Measurements from ENCODE around the gene ZFP69. TPM values are rescaled to one million over a fixed set of nuclear protein-coding genes. Genes with fewer than 3 reads are reported as not detected.

The ZFP69 gene
- total and polyA plus RNA-seq, 2 donors (not counting 3 experiments of a cell fraction or from before 2014, with no cell fraction given), result 0.98 to 2.4 TPM

DNA sequence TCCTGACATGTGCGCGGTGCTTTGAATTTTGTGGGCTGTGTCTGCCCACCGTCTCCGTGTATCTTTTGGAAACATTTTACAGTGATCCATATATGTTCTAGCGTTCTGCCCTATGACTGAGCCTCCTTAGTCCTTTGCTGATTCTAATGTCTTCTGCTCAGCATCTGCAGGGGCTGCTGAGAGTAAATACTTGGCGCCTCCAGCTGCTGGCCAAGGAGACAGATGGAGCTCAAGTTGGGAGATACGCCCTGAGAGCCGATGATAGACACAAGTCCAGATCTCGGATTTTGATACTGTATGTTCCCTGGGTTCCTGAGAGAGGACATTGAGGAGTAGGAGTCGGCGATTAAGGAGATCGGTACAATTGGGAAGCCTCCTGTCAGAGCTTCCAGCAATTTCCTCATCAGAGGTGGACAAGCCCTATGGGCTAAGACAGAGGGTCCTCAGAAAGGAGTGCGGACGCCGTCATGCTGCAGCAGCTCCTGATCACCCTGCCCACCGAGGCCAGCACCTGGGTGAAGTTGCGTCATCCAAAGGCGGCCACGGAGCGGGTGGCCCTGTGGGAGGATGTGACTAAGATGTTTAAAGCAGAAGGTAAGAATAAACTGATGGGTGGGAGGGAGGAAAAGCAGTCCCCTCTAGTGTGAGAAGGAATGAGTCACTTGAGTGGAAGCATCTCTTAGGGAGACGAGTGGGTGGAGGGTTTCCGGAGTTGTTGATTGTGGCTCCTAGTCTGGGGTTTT, 26.4 kb upstream of the ZFP69 start:
- Histone ChIP-seq H3K79me2 (ENCODE audit: control insufficient read depth, insufficient read depth, low read length) (no peaks in the 10 kb centered on the region), H3K27me3 (ENCODE audit: control insufficient read depth in 2 of 2, insufficient read depth in 2 of 2, low read length in 2 of 2) (no peaks in the 10 kb centered on the region), H3K9ac (replicated peaks; ENCODE audit: extremely low read depth, insufficient read depth, low read length) (peak overlapping the region; percentile 68), H4K20me1 (replicated peaks; ENCODE audit: control insufficient read depth, extremely low read depth, insufficient read depth, low read length) (no peaks in the 10 kb centered on the region), H3K9me1 (replicated peaks; ENCODE audit: control insufficient read depth, extremely low read depth, insufficient read depth, low read length) (no peaks in the 10 kb centered on the region), H3K4me2 (ENCODE audit: insufficient read depth, low read length) (peak overlapping the region; percentile 95), H2AFZ (ENCODE audit: low read depth, low read length) (peak overlapping the region; percentile 88), H3K4me3 (replicated peaks in 1 of 3; ENCODE audit: insufficient read depth in 1 of 3, low read depth in 1 of 3, low read length in 3 of 3) (peak overlapping the region; percentile 24 to 84 (median 54)), H3K27ac (ENCODE audit: insufficient read depth, low read depth, low read length) (peak overlapping the region; percentile 63), H3K4me1 (ENCODE audit: control insufficient read depth, extremely low read depth, insufficient read depth, low read length) (peaks cover 10% of the 10 kb centered on the region), H3K36me3 (ENCODE audit: control insufficient read depth in 2 of 2, extremely low read depth in 1 of 2, insufficient read depth in 2 of 2, low read length in 2 of 2) (no peaks in the 10 kb centered on the region), H3K9me3 (replicated peaks; ENCODE audit: control insufficient read depth, insufficient read depth, low read length) (no peaks in the 10 kb centered on the region)
- BruUV-seq (replicated peaks), result TSS peak; percentile 96
- ChIA-PET CTCF (interaction anchor here (0.6 to 3.3 kb wide), 12 partner anchors 9 to 307 kb away, joined by 3 to 28 read pairs (median 4); partner anchors contain the start of genes ZFP69 and ZNF684), POLR2A (interaction anchor here (0.5 to 1.3 kb wide), 4 partner anchors 11 to 209 kb away, joined by 3 to 5 read pairs (median 3); partner anchors contain the start of gene EXO5)
- dilution Hi-C loops (cut with MboI; ENCODE audit: extremely low pct_ligation_motif_present, low sequenced_read_pairs), result no loop called here
- intact Hi-C loops (cut with micrococcal nuclease), result loop anchor here (2.0 to 5.0 kb wide), 3 partner anchors 26 to 82 kb away; partner anchors contain the start of genes EXO5, ZFP69 and ZNF684
- peak; percentile 56 for FAIRE-seq
- DNase-seq (ENCODE audit: low read depth, low spot score), result peak; percentile 67
- no peak for TF ChIP-seq MYC (IDR thresholded peaks at IDR 0.05; ENCODE audit: low read depth, low read length)
- peak; percentile 18 for TF ChIP-seq JUN (IDR thresholded peaks at IDR 0.05; ENCODE audit: borderline replicate concordance, insufficient read depth, insufficient read length, low read depth)
- peak; percentile 33 for TF ChIP-seq FOS (IDR thresholded peaks at IDR 0.05; ENCODE audit: borderline replicate concordance, insufficient read depth, low read length)

DNA sequence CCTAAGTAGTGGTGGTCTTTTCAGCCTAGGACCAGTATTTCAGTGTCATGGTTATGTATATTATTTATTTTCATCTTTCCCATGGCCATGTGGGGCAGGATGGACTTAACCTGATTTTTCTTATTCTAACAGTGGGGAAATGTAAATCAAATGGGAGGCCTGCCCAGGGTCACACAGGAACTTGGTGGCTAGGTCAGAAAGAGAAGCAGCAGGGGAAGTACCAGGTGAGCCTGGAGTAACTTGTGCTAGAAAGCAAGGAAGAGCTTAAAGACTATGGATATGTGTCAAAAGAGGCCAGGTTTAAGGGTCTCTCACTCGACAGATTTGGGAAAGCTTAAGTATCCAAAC, 25.9 kb upstream of the ZFP69 start:
- Histone ChIP-seq H3K4me1 (ENCODE audit: control insufficient read depth, extremely low read depth, insufficient read depth, low read length) (peaks cover 10% of the 10 kb centered on the region), H3K4me2 (ENCODE audit: insufficient read depth, low read length) (peak overlapping the region; percentile 95), H3K27me3 (ENCODE audit: control insufficient read depth in 2 of 2, insufficient read depth in 2 of 2, low read length in 2 of 2) (no peaks in the 10 kb centered on the region), H2AFZ (ENCODE audit: low read depth, low read length) (peak overlapping the region; percentile 88), H3K4me3 (replicated peaks in 1 of 3; ENCODE audit: insufficient read depth in 1 of 3, low read depth in 1 of 3, low read length in 3 of 3) (peak overlapping the region in 2 of 3 experiments; percentile 54 to 84), H3K9me3 (replicated peaks; ENCODE audit: control insufficient read depth, insufficient read depth, low read length) (no peaks in the 10 kb centered on the region), H3K9ac (replicated peaks; ENCODE audit: extremely low read depth, insufficient read depth, low read length) (no peak overlapping the region), H4K20me1 (replicated peaks; ENCODE audit: control insufficient read depth, extremely low read depth, insufficient read depth, low read length) (no peaks in the 10 kb centered on the region), H3K36me3 (ENCODE audit: control insufficient read depth in 2 of 2, extremely low read depth in 1 of 2, insufficient read depth in 2 of 2, low read length in 2 of 2) (no peaks in the 10 kb centered on the region), H3K27ac (ENCODE audit: insufficient read depth, low read depth, low read length) (peak overlapping the region; percentile 63), H3K9me1 (replicated peaks; ENCODE audit: control insufficient read depth, extremely low read depth, insufficient read depth, low read length) (no peaks in the 10 kb centered on the region), H3K79me2 (ENCODE audit: control insufficient read depth, insufficient read depth, low read length) (no peaks in the 10 kb centered on the region)
- no peak for TF ChIP-seq MYC (IDR thresholded peaks at IDR 0.05; ENCODE audit: low read depth, low read length)
- TF ChIP-seq, protein P1, sequence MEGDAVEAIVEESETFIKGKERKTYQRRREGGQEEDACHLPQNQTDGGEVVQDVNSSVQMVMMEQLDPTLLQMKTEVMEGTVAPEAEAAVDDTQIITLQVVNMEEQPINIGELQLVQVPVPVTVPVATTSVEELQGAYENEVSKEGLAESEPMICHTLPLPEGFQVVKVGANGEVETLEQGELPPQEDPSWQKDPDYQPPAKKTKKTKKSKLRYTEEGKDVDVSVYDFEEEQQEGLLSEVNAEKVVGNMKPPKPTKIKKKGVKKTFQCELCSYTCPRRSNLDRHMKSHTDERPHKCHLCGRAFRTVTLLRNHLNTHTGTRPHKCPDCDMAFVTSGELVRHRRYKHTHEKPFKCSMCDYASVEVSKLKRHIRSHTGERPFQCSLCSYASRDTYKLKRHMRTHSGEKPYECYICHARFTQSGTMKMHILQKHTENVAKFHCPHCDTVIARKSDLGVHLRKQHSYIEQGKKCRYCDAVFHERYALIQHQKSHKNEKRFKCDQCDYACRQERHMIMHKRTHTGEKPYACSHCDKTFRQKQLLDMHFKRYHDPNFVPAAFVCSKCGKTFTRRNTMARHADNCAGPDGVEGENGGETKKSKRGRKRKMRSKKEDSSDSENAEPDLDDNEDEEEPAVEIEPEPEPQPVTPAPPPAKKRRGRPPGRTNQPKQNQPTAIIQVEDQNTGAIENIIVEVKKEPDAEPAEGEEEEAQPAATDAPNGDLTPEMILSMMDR (IDR thresholded peaks at IDR 0.05; ENCODE audit: extremely low read depth in 1 of 2, insufficient read depth in 1 of 2, low read depth in 1 of 2, low read length in 2 of 2), result no peak
- no peak for TF ChIP-seq EZH2 (IDR thresholded peaks at IDR 0.05; ENCODE audit: borderline replicate concordance, low read depth, low read length, severe bottlenecking)
- no peak for TF ChIP-seq GATA2 (IDR thresholded peaks at IDR 0.05; ENCODE audit: insufficient read depth, insufficient read length, low read depth, low read length)
- no peak for TF ChIP-seq FOS (IDR thresholded peaks at IDR 0.05; ENCODE audit: borderline replicate concordance, insufficient read depth, low read length)
- TF ChIP-seq, protein P2, sequence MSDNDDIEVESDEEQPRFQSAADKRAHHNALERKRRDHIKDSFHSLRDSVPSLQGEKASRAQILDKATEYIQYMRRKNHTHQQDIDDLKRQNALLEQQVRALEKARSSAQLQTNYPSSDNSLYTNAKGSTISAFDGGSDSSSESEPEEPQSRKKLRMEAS (IDR thresholded peaks at IDR 0.05; ENCODE audit: insufficient read depth, insufficient read length), result no peak
- DNase-seq (ENCODE audit: low read depth, low spot score) (no peak), FAIRE-seq (no peak)
- intact Hi-C loops (cut with micrococcal nuclease) (loop anchor here (2.0 to 5.0 kb wide), 3 partner anchors 26 to 81 kb away; partner anchors contain the start of genes EXO5, ZFP69 and ZNF684), dilution Hi-C loops (cut with MboI; ENCODE audit: extremely low pct_ligation_motif_present, low sequenced_read_pairs) (no loop called here)
- CTCF ChIA-PET, result interaction anchor here (1.5 to 3.3 kb wide), 2 partner anchors 13 to 81 kb away, joined by 9 to 28 read pairs; partner anchors contain the start of gene ZNF684
- BruUV-seq (replicated peaks), result no TSS peak
- POLR2A ChIA-PET, result interaction anchor here (0.6 kb wide), 1 partner anchor 209 kb away, joined by 3 read pairs; no protein-coding TSS in a partner anchor
